Brain microvascular endothelial cell (primary cell): ENCODE data around the gene ZGPAT.

Experiments
- DNase-seq: peaks from one replicate; pipeline ENCODE4 v3.0.0-alpha.2; 2020
- H3K27ac ChIP-seq: fragments of 250-450 bp; sonication (Bioruptor Pico); 2 replicates; pipeline ENCODE4 v1.5.1; 2020; ENCODE audit warnings: mild to moderate bottlenecking, moderate library complexity
- H3K27me3 ChIP-seq: fragments of 250-450 bp; sonication (Bioruptor Pico); replicated peaks from 2 replicates; pipeline ENCODE4 v1.5.1; 2020; ENCODE audit warnings: mild to moderate bottlenecking
- H3K36me3 ChIP-seq: fragments of 250-450 bp; sonication (Bioruptor Pico); replicated peaks from 2 replicates; pipeline ENCODE4 v1.5.1; 2020; ENCODE audit warnings: mild to moderate bottlenecking
- H3K4me3 ChIP-seq: 2 replicates; pipeline ENCODE4 v1.5.1; 2011; ENCODE audit warnings: low read depth, mild to moderate bottlenecking, control low read depth, low read length, moderate library complexity
- CTCF ChIP-seq: IDR thresholded peaks from 2 replicates; pipeline ENCODE4 v1.5.1; 2011; ENCODE audit warnings: low read depth, mild to moderate bottlenecking, moderate library complexity, low read length, control low read depth, inconsistent platforms; ENCODE audit errors: missing control alignments
- in situ Hi-C: cut with HindIII; loops from 2 replicates; pipeline ENCODE4 v1.10.0; 2017; ENCODE audit warnings: low sequenced_read_pairs, low pct_ligation_motif_present

Gene ZGPAT

GRCh38 chr20:63740070-63740626, 32.3 kb downstream of the ZGPAT start:
- no peak for DNase-seq
- H3K27ac ChIP-seq, result peak overlapping the region; percentile 36
- in situ Hi-C loops, result no loop called here
- H3K4me3 ChIP-seq, result peak overlapping the region; percentile 55
- no peak for TF ChIP-seq CTCF
- H3K36me3 ChIP-seq, result peaks cover 25% of the 10 kb centered on the region
- no peaks in the 10 kb centered on the region for H3K27me3 ChIP-seq

GRCh38 chr20:63740627-63741353, 33.0 kb downstream of the ZGPAT start:
- in situ Hi-C loops, result no loop called here
- DNase-seq, result peak; percentile 76
- Histone ChIP-seq H3K4me3 (peak overlapping the region; percentile 55), H3K27me3 (no peaks in the 10 kb centered on the region), H3K36me3 (peaks cover 19% of the 10 kb centered on the region), H3K27ac (peak overlapping the region; percentile 36)
- peak; percentile 43 for TF ChIP-seq CTCF

GRCh38 chr20:63741354-63741675, 33.5 kb downstream of the ZGPAT start:
- in situ Hi-C loops, result no loop called here
- peaks cover 15% of the 10 kb centered on the region for H3K36me3 ChIP-seq
- peak overlapping the region; percentile 55 for H3K4me3 ChIP-seq
- DNase-seq, result no peak
- H3K27ac ChIP-seq, result no peak overlapping the region
- H3K27me3 ChIP-seq, result no peaks in the 10 kb centered on the region
- no peak for TF ChIP-seq CTCF

GRCh38 chr20:63741676-63742380, 34.0 kb downstream of the ZGPAT start:
- DNase-seq, result no peak
- Histone ChIP-seq H3K27me3 (no peaks in the 10 kb centered on the region), H3K27ac (no peak overlapping the region), H3K36me3 (peaks cover 15% of the 10 kb centered on the region), H3K4me3 (no peak overlapping the region)
- TF ChIP-seq CTCF, result no peak
- in situ Hi-C loops, result no loop called here

GRCh38 chr20:63742381-63743024, 34.7 kb downstream of the ZGPAT start:
- H3K27ac ChIP-seq, result no peak overlapping the region
- DNase-seq, result no peak
- H3K36me3 ChIP-seq, result peaks cover 15% of the 10 kb centered on the region
- in situ Hi-C loops, result no loop called here
- no peaks in the 10 kb centered on the region for H3K27me3 ChIP-seq
- H3K4me3 ChIP-seq, result no peak overlapping the region
- no peak for TF ChIP-seq CTCF
